ELF-1 (cell line): ENCODE results near the gene NKAIN4.

Experiments used
- DNase-seq: peaks from one replicate; pipeline ENCODE4 v3.0.0-alpha.2; 2016; ENCODE audit warnings: low read depth, low spot score

NKAIN4 gene

DNA sequence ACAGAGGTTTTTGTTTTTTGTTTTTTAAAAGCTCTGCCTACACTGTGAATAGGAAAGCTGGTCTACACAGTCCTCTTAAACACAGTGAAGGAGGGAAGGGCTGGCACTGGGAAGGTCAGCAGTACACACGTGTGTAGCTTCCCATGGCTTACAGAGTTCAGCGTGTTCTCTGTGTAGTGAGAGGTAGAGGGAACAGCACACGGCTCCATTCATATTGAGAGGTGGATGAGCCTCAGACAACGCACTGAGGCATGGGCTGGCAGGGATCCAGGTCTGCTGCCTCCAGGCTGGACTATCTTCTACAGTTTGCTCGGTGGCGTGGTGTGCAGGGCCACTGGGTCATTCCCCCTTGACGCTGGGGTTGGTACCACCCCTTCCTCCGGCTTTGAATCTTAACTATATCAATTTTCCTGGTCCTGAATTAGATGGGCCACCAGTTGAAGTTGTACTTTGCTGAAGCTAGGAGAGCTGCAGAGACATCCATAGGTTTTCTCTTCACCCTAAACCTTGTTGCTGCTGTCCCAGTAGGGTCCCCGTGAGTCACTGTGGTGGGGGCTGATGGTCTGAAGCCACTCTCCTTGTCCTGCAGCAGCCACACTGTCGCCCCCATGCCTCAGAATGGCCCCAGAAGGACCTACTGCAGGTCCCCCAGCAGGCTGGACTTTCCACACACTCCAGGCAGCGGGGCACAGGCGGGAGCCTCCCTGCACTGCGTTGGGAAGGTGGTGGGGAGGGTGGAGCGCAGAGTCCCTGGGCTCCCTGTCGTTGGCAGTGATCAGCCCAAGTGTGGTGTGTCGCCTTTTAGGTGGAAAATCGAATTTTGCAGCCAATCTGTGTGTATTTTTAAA is 20.3 kb upstream of the NKAIN4 start:
- DNase-seq = no peak

DNA sequence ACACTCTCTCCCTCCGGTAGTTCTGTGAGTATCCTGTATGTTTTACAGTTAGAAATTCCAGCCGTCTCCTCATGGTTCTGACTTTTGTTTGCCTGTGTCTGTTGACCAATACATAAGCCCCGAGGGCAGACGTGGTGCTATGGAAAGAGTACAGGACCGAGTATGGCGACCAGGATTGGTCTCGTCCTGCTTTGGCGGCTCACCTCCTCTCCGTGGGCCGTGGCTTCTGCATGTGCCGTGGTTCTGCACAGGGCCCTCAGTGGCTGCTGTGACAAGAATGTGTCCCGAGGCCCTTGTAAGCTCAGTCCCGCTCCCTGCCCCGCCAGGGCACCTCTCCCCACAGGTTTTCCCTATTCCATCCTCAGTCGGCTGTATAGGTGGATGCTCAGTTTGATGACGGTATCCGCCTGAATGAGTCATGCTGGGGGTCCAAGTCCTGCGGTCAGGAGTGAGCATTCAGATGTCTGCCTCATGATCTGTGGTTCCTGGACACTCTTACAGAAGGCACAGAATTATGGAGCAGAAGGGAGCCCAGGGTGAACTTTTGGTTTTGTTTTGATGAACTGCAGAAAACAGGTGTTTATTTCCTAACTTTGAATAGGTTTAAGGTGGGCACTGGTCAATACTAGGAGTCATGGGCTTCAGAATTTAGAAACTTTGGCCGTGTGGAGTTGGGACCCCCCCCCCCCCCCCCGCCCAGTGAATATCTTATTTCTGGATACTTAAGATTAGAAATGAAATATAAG is 19.5 kb upstream of the NKAIN4 start:
- DNase-seq = peak; percentile 44

DNA sequence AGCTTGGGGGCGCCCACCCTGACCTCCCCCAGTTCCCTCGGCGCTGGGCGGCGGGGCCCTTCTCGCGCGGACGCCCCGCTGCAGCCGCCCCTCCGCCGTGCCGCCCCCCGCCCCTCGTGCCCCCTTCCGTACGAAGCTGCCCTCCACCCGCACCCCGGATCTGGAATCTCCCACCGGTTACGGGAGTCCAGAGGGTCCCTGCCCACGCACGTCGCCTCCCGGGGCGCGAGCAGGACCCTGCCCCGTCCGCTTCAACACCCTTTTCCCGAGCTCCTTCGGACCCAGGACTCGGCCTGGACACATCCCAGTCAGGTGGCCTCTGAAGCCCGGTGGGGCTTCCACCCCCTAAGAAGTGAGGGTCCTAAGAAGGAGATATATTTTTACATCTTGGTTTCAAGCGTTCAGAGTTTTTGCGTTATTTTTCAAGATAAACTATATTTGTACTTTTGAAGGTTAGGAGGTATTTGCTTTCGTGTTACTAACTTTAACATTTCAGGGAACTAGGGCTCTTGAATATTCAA is 18.9 kb upstream of the NKAIN4 start:
- no peak for DNase-seq

DNA sequence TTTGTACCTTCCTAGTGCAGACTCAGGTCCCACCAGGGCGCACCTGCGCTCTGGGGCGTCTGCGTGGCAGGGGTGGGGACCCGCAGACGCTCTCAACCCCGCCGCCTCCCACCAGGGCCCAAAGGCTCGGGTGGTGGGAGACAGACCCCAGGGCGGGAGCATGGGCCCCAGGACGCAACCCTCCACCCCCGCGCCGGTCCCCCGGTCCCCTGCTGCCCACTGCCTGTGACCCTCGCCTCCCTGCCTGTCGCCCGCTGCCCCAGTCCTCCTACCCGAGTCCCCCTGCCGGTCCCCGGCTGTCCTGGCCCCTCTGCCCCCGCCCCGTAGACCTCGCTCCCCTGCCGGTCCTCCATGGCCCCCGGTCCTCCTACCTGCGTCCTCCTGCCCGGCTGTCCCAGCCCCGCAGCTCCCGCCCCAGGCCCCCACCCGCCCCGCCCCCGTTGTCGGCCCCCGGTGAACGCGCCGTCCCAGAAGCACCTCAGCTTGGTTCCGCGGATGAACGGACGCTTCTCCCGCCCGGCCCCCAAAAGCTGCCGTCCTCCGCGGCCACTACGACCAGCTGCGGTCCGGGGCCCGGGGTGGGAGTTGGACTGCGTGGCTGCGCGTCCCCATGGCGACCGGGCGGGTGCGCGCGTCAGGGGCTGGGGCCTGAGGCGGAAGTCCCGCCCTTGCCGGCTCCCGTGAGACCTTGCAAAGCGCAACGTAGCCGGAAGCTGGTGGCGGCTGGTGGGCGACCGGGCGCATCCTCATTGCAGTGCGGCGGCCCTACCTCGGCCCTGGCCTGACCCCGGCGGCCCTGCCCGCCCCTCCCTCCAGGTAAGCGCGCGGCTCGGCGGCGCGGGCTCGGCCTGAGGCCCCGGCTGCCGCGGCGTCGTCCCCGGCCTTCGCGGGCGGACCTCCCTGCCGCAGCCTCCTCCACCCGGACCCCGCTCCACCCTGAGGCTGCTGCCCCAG is 18.1 kb upstream of the NKAIN4 start, which contains the start of gene ARFGAP1:
Gene ARFGAP1, plus strand, starts transcription at position 709 of the 954 bp plus-strand sequence. CDS start 2,768 bp downstream, outside the sequence.
- DNase-seq = peak; percentile 93

DNA sequence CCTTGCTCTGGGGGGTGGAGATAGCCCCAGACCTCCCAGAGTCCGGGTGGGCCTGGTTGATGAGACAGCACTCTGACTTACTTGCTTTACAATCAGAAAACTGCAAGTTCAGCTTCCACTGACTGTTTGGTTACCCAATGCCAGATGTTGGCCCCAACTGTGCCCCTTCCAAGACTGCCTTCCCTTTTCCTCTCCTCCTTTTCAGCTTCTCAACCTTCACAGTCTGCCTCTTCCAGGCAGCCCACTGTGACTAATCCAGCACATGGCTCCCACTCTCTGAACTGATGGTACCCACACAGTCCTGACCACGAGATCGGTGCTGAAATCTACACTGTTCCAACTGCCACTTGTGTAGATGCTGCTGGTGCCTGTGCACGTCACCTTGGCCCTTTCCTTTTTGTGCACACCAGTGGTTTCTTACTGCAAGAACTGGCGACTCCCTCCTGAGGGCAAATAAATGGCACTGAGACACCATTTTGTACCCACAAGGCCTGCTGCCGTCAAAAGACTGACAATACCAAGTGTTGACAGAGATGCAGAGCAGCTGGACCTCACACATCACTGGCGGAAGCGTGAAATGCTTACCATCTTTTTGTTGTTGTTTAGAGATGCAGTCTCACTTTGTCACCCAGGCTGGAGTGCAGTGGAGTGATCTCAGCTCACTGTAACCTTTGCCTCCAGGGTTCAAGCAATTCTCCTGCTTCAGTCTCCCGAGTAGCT is 16.5 kb upstream of the NKAIN4 start:
- no peak for DNase-seq

DNA sequence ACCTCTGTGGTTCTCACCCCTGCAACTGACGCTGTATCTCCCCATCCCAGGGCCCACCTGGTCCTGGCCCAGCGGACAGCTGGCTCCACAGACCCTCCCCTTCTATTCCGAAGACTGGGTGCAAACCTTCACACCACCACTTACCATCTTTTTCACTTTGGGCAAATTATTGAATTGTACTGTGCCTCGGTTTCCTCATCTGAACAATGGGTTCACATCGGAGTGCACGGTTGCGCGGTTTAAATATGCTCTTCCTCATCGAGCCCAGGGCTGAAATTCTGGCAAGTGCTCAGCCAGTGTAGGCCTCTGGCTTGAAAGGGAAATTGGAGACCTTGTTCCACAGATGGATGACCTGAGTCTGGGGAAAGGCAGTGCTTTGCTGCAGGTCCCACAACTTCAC is 15.5 kb upstream of the NKAIN4 start:
- DNase-seq = no peak

DNA sequence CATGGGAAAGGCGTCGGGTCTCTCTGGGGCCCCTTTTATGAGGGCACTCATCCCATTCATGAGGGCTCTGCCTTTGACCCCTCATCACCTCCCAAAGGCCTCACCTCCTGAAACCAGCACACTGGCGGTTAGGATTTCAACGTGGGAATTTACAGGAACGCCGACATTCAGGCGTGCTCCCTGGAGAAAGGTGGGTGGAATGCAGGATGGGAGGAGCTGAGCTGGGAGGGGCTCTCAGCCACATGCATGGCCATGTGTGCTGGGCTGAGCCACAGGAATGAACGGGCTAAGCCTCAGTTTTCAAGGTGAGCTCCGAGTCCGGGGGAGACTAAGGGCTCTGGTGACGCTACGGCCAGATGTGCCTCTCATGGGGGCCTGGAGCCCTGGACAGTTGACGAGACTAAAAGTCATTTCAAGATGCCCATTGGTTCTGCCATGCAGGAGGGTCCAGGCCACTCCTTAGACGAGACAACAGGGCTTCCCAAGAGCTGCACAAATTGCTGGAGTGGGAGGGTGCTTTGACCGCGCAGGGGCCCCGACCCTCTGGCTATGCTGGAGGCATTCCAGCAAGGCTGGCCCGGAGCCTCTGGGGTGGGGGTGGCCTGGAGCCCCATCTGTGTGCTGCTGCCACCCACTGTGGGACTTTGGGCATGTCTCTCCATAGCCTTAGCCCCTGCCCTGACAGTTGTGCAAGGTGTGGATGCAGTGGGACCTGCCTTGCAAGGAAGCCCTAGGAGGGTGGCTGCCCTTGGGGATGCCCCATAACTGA is 14.6 kb upstream of the NKAIN4 start:
- DNase-seq = peak; percentile 55

DNA sequence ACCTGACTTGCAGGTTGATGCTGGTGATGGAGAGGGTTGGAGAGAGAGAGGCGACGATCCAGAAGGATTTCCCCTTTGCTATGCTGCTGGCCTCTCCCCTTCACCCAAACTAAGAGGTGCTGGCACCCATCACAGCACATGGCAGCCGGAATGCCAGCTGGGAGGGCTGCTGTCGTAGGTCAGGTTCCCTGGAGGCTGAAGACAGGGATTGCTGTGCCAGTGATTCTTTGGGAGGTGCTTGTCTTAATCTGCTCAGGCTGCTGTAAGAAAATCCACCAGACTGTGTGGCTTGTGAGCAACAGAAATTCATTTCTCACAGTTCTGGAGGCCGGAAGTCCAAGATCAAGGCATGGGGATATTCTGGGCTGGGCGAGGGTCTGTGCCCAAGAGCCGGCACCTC is 14.0 kb upstream of the NKAIN4 start:
- DNase-seq = no peak

DNA sequence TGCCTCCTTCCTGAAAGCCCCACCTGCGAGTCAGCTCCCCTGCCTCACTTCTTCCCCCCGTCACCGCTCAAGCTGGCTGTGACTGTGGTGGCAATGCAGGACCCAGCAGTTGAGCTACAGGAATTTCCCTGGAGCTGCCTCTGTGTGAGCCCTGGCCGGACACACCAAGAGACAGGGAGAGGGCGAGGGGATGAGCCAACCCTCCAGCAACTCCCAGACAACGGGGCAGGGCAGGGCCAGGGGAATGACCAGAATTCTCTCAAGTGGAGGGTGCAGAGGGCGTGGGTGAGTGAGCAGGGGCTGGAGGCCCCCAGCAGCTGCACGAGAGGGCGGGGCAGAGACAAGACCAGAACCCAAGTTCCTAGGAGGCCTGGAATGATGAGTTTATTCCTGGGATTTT is 13.4 kb upstream of the NKAIN4 start:
- DNase-seq = peak; percentile 42

DNA sequence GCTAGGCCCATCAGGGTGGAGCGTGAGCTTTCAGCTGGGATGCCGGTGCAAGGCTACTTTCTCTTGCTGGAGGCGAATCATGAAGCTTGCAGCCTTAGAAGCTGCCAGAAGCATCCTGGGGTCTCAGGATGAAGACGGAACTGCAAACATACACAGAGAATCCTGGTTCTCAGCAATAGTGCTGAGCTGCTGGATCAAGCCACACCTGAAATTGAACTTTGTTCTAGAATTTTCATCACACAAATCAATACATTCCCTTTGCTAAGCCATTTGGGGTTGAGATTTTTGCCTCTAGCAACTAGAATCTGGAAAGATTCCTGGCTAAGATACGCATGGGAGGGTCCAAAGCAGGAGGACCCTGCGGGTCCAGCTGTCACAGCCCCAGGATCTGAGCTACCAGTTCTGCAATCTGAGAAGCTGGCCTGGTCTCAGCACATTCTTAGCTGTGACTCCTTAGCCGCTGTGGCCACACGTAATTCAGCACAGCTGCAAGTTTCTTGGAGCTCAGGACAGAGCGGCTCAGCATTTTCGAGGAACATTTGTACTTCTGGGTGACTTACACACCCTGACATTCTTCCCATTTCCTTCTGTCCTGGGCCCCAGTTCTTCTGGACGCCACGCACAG is 11.7 kb upstream of the NKAIN4 start:
- DNase-seq = no peak

DNA sequence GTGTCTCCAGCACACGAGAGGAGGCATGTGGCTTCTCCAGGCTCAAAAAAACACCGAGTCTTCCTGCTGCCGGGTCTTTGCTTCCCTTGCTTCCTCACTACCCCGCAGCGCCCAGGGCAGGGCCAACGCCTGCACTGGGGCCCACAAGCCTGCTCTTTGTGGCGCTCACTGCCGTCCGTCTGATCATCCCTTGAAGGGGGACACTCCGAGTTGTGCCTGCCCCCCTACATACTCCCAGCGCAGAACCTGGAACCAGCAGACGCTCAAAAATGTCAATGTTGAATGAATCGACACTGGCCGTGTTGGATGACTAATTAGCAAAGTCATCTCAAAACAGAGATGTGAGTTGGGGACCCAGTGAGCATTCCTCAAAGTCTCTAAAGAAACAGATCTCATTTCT is 10.3 kb upstream of the NKAIN4 start:
- DNase-seq = no peak

DNA sequence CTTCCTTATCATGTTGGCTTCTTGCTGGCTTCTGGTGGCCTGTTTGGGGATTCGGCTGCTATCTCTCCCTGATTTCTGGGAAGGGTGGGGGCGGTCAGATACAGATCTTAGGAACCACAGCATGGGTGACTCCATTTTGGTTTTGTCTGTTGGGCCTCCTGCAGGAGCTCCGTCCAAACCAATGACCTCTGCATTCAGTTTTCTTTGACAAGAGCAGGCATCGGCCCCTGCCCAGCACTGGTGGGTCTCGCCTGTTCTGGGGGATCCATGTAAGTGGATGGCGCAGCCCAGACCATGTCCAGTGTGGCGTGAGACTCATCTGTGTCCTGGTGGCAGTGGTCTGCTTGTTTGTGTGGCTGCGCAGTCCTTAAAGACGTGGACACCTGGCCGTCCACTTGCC is 9.7 kb upstream of the NKAIN4 start:
- DNase-seq = no peak

DNA sequence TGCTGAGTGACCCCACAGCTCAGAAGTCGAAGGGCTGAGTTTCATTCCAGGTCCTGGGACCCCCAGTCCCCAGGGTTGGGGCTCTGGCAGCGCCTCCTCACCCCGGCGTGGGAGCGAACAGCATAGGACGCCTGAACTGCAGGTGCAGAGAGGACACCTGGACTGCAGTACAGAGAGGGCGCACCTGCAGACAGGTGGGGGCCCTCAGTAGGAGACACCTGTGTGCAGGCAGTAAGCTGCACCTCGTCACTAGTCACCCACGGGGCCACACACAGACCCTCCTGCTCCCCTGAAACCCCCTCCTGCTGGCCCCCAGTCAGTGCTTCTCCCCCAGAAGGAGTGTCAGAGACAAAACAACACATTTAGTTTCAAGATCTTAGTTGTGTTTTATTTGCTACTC is 8.6 kb upstream of the NKAIN4 start:
- no peak for DNase-seq

DNA sequence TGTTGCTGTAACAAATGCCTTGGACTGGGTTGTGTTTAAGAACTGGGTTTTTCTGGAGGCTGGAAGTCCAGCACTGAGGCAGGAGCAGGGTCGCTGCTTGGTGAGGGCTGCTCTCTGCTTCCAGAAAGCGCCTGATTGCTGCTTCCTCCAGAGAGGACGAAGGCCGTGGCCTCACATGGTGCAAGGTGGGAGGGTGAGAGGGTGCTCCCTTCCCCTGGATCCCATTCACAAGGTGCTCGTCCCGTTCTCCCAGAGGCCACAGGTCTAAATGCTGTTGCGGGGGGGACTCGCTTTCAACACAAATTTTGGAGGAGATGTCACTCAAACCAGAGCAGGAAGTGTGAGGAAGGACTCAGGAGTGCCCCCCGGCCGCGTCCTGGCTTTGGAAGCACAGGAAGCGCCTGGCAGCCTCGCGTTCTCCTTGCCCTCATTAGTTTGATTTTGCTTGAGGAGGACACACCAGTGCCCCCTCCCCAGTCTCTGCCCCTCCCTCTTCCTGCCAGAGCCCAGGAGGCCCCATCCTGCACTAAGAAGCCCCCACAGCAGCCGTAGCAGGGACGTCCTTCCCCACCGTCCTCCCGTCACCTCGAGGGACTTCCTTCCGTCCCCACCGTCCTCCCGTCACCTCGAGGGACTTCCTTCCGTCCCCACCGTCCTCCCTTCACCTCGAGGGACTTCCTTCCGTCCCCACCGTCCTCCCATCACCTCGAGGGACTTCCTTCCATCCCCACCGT is 7.7 kb upstream of the NKAIN4 start:
- no peak for DNase-seq

DNA sequence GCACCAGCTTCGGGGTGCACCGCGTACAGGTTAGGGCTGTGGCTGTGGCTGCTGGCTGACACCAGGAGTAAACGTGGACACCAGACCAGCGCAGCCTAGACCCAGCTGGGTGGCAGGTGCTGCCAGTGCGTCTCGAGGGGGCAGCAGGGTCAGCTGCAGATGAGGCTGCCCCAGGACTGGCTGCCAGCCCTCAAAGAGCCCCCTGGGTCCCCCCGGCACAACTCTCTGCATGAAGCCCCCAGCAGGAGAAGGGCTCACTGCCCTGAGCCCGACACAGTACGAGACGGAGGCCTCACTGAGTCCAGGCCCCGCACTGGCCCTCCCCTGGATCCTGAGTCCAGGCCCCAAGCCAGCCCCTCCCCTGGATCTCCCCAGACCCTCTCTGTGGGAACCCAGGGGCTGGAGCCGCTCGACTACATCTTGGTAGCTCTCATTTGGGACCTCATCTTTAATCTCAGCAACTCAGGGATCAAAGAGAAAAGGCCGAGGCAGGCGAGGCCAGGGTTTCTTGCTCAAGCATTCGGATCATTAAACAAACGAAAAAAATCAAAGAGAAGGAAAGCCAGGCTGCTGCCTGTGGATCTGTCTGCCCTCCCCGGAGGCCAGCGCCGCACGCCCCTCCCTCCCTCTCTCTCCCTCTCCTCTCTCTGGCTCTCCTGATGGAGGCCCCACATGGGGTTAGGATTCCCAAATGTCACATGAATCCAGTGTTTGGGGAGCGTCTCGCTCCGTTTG is 7.0 kb upstream of the NKAIN4 start:
- DNase-seq = peak; percentile 51

DNA sequence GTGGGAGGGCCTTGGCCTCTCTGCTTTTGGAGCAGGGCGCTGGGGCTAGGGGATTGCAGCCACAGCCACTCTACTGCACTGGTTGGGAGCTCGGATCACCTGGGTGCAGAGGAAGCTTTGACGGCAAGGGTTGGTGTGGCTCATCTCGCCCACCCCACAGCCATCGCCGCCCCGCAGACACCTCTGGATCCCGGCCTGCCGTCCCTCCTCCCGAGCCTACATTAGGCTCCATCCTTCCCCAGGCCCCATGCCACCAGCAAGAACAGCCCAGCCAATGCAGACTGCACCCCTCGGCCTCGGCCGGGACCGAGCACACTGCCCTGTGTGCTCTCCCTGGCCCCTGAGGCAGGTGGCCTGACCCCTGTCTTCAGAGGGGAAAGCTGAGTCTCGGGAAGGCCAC is 6.3 kb upstream of the NKAIN4 start:
- no peak for DNase-seq

DNA sequence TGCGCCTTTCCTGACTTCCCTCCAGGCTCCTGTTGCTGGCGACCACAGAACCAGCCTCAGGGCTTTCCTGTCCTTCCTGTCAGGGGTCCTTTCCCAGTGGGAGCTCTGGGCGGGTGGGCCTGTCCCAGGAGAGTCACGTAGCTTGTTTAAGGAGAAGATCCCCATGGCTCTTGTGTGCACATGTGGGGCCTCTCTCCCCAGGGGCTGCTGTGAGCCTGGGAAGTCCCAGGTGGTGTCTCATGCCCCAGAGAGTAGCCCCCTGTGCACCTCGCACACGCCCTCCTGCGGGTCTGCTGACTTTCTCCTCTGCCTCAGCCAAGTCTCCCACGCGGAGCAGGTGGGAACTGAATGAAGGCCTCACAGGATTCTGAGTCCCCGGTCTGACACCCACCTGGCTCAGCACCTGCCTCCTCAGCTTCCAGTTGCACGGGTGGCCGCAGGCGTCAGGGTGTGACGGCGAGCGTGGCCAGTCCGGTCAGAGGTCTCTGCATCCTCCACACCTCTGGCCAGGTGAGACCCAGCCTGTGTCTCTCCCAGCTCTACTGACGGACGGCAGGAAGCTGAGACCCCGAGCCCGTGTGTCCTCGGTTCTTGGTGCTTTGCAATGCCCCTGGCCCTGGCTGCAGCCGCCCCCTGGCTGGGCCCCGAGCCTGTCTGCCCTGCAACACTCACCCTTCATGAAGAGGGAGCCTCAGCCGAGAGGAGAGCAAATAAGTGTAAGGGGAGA is 5.6 kb upstream of the NKAIN4 start:
- no peak for DNase-seq

DNA sequence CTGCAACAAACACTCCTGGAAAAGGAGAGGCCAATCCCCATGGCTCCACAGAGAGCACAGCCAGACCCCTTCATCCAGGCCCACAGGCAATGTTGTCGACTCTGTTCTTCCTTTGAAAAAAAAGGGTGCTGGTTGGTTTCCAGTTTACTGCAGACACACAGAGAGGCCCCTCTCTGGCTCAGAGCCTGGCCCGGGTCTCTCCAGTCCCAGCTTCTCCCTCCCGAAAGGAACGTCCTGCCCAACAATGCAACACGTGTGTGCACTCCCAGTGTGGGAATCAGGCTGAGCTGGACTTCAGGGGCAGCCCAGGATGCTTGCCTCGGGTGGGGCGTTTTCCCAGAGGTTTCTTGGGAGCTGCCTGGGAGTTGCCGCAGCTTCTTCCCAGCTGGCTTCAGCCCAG is 4.5 kb upstream of the NKAIN4 start:
- DNase-seq = peak; percentile 69
